ENCODE results near the gene C2CD4C.
"Not testable (repeated sequence)": the region's sequence is repeated elsewhere in the genome, so short reads cannot be mapped to it uniquely, and the experiment has no call there.

Gene C2CD4C

DNA sequence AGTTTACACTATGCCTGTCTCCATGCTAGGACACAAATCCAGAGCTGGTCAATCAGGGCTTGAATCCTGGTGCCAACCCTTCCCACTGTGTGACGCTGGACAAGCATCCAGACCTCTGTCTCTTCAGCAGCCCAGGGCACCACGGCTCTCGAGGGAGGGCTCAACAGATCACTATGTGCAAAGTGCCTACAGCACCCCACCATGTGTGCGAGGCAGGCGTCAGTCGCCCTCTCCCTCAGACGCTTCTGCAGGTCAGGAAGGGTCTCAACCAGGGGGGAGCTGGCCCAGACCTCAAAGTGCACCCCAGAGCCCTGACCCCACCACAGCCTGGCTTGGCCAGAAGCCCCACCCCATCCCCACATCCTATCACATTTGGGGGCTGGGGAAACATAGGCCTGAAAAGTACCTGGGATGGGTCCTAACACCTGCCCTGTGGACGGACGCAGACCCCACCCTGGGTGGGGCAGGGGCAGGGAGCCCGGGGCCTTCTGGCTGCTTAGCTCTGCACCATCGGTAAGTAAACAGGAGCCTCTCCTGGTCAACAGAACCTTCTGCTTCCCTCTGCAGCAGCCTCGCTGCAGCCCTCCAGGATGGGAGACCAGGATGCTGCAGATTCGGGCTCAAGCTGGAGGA is 2.9 kb upstream of the C2CD4C start:
- H3K36me3 ChIP-seq (ENCODE audit: control insufficient read depth, low read length), result no peaks in the 10 kb centered on the region
- peaks cover 12% of the 10 kb centered on the region for H3K4me1 ChIP-seq (ENCODE audit: control insufficient read depth, low read length)
- H3K4me3 ChIP-seq (ENCODE audit: low read length), result no peak overlapping the region
- H3K9me2 ChIP-seq (replicated peaks; ENCODE audit: control insufficient read depth, low read length), result no peaks in the 10 kb centered on the region
- no peak overlapping the region for H3K4me2 ChIP-seq (ENCODE audit: low read length)
- no peak overlapping the region for H3K27ac ChIP-seq (ENCODE audit: low read depth, low read length)
- no peak for TF ChIP-seq EZH2phosphoT487 (IDR thresholded peaks at IDR 0.05; ENCODE audit: borderline replicate concordance, low read length)
- TF ChIP-seq, protein P1, sequence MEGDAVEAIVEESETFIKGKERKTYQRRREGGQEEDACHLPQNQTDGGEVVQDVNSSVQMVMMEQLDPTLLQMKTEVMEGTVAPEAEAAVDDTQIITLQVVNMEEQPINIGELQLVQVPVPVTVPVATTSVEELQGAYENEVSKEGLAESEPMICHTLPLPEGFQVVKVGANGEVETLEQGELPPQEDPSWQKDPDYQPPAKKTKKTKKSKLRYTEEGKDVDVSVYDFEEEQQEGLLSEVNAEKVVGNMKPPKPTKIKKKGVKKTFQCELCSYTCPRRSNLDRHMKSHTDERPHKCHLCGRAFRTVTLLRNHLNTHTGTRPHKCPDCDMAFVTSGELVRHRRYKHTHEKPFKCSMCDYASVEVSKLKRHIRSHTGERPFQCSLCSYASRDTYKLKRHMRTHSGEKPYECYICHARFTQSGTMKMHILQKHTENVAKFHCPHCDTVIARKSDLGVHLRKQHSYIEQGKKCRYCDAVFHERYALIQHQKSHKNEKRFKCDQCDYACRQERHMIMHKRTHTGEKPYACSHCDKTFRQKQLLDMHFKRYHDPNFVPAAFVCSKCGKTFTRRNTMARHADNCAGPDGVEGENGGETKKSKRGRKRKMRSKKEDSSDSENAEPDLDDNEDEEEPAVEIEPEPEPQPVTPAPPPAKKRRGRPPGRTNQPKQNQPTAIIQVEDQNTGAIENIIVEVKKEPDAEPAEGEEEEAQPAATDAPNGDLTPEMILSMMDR (IDR thresholded peaks at IDR 0.05; ENCODE audit: low read depth, low read length, poor library complexity, severe bottlenecking), result no peak
- peaks cover 11% of the 10 kb centered on the region for H3K27me3 ChIP-seq (ENCODE audit: control insufficient read depth, low read length)
- H3K79me2 ChIP-seq (ENCODE audit: control insufficient read depth, low read length), result no peaks in the 10 kb centered on the region
- H3F3A ChIP-seq (ENCODE audit: control insufficient read depth, insufficient read depth), result no peaks in the 10 kb centered on the region; the same call in 1 of the 2 replicates
- H3K9me3 ChIP-seq (ENCODE audit: control insufficient read depth, insufficient read depth, low read length), result no peaks in the 10 kb centered on the region
- H4K20me1 ChIP-seq (ENCODE audit: control insufficient read depth, insufficient read depth, low read depth, low read length), result no peaks in the 10 kb centered on the region

DNA sequence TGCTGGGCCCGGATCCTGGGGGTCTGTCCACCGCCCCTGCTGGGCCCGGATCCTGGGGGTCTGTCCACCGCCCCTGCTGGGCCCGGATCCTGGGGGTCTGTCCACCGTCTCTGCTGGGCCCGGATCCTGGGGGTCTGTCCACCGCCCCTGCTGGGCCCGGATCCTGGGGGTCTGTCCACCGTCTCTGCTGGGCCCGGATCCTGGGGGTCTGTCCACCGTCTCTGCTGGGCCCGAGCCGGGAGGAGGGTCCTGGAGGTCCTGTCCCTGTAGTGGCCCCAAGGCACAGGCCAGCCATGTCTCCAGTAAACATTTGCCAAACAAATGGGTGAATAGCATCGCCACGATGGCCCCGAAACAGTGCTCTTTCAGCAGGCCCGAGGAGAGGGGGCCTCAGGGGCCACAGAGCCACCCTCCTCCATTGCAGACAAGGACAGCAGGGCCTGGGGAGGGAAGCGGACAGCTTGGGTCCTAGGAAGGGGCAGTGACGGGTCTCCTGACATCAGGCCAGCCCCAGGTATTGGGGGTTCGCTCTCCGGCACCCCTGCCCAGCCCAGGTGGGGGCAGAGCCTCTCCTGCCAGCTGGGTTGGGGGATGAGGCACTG is 2.3 kb upstream of the C2CD4C start:
- H3K79me2 ChIP-seq (ENCODE audit: control insufficient read depth, low read length); H4K20me1 ChIP-seq (ENCODE audit: control insufficient read depth, insufficient read depth, low read depth, low read length); H3K36me3 ChIP-seq (ENCODE audit: control insufficient read depth, low read length); H3F3A ChIP-seq (ENCODE audit: control insufficient read depth, insufficient read depth); H3K9me2 ChIP-seq (replicated peaks; ENCODE audit: control insufficient read depth, low read length); H3K27ac ChIP-seq (ENCODE audit: low read depth, low read length); H3K4me3 ChIP-seq (ENCODE audit: low read length); H3K4me2 ChIP-seq (ENCODE audit: low read length); H3K9me3 ChIP-seq (ENCODE audit: control insufficient read depth, insufficient read depth, low read length): not testable (repeated sequence)
- H3K4me1 ChIP-seq (ENCODE audit: control insufficient read depth, low read length), result peaks cover 12% of the 10 kb centered on the region
- peaks cover 11% of the 10 kb centered on the region for H3K27me3 ChIP-seq (ENCODE audit: control insufficient read depth, low read length)

DNA sequence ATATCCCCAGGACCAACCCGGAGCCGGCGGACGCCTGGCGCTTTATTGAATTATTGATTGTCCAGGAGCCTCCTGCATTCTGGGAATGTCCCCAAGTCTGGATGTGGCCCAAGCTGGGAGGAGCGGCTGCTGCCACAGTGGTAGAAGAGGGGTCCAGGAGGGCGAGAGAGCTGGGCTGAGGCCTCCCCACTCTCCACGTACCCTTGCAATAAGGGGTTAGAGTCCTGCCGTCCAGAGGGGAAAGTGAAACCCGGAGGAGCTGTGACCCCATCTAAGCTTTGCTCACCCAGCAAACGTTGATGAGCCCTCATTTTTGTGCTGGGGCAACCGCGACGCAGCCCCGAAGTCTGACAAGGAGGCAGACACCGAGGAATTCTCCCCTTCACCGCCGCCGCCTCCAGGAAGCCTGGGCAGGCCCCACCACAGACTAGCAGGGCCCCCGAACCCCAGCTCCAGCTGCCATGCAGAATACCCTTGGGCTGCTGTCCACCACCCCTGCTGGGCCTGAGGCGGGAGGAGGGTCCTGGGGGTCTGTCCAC is 1.4 kb upstream of the C2CD4C start:
- Histone ChIP-seq H3K4me3 (ENCODE audit: low read length) (no peak overlapping the region), H3K36me3 (ENCODE audit: control insufficient read depth, low read length) (no peaks in the 10 kb centered on the region), H3K9me2 (replicated peaks; ENCODE audit: control insufficient read depth, low read length) (no peaks in the 10 kb centered on the region), H3K27me3 (ENCODE audit: control insufficient read depth, low read length) (peaks cover 11% of the 10 kb centered on the region), H3K79me2 (ENCODE audit: control insufficient read depth, low read length) (no peaks in the 10 kb centered on the region), H4K20me1 (ENCODE audit: control insufficient read depth, insufficient read depth, low read depth, low read length) (no peaks in the 10 kb centered on the region), H3K9me3 (ENCODE audit: control insufficient read depth, insufficient read depth, low read length) (no peaks in the 10 kb centered on the region), H3F3A (ENCODE audit: control insufficient read depth, insufficient read depth) (no peaks in the 10 kb centered on the region; the same call in 1 of the 2 replicates), H3K4me1 (ENCODE audit: control insufficient read depth, low read length) (peaks cover 12% of the 10 kb centered on the region), H3K4me2 (ENCODE audit: low read length) (no peak overlapping the region), H3K27ac (ENCODE audit: low read depth, low read length) (no peak overlapping the region)
- TF ChIP-seq, protein P1 (IDR thresholded peaks at IDR 0.05; ENCODE audit: low read depth, low read length, poor library complexity, severe bottlenecking), result no peak
- no peak for TF ChIP-seq EZH2phosphoT487 (IDR thresholded peaks at IDR 0.05; ENCODE audit: borderline replicate concordance, low read length)
